Vagina (tissue), 2 donors: ENCODE measurements around the gene NFIX. TPM values are rescaled to one million over a fixed set of nuclear protein-coding genes. Genes with fewer than 3 reads are reported as not detected.

Experiments used
- DNase-seq, 2 donors: peaks; one replicate each; pipeline ENCODE4 v3.0.0-alpha.2; 2017; ENCODE audit errors: extremely low spot score in 2 of 2
- H3K27ac ChIP-seq: fragments of 200-600 bp; sonication (generic); one replicate; pipeline ENCODE4 v1.5.1; 2019
- H3K27me3 ChIP-seq: fragments of 200-600 bp; sonication (generic); one replicate; pipeline ENCODE4 v1.5.1; 2019
- H3K36me3 ChIP-seq, 2 donors: fragments of 200-600 bp; sonication (generic); one replicate each; pipeline ENCODE4 v1.5.1; 2017 to 2019
- H3K4me1 ChIP-seq: fragments of 200-600 bp; sonication (generic); one replicate; pipeline ENCODE4 v1.5.1; 2019
- H3K4me3 ChIP-seq, 2 donors: fragments of 200-600 bp; sonication (generic); 1 replicate in 1 of 2; 2 replicates in 1 of 2; pipeline ENCODE4 v1.5.1; 2016 to 2019
- H3K9me3 ChIP-seq: fragments of 200-600 bp; sonication (generic); one replicate; pipeline ENCODE4 v1.5.1; 2019
- CTCF ChIP-seq, 3 experiments: fragments of 450-650 bp in 2 of 3; fragments of 200-600 bp in 1 of 3; sonication (generic) in 1 of 3; IDR thresholded peaks; one replicate each; pipeline ENCODE4 v1.5.1; 2017 to 2019; ENCODE audit warnings: antibody characterized with exemption in 3 of 3, mild to moderate bottlenecking in 2 of 3, moderate library complexity in 2 of 3
- POLR2A ChIP-seq, 2 donors: fragments of 450-650 bp; IDR thresholded peaks; one replicate each; pipeline ENCODE4 v1.6.1; 2017; ENCODE audit warnings: antibody characterized with exemption in 2 of 2, mild to moderate bottlenecking in 2 of 2, moderate library complexity in 2 of 2
- POLR2AphosphoS5 ChIP-seq, 2 donors: sonication (generic); formaldehyde crosslinking; IDR thresholded peaks; one replicate each; pipeline ENCODE4 v1.9.0; 2017; ENCODE audit warnings: antibody characterized with exemption in 2 of 2, mild to moderate bottlenecking in 2 of 2, low read depth in 1 of 2; ENCODE audit not compliant: insufficient read depth in 1 of 2
- intact Hi-C: fragments of 100-400 bp; cut with DNase I; formaldehyde crosslinking; loops from one replicate; pipeline ENCODE4 v1.15.1; 2023
- total RNA-seq: library from RNA; depleted of rRNA; stranded (reverse); fragments of >200 nt; gene quantifications from one replicate; pipeline ENCODE4 v1.2.3, GENCODE V29; 2016

The NFIX gene
- total RNA-seq, 1 donor from 2014 or later: 81.8 TPM

GRCh38 chr19:13093407-13094105 lies 98.3 kb downstream of the NFIX start:
- TF ChIP-seq POLR2AphosphoS5 (IDR thresholded peaks at IDR 0.05; ENCODE audit: insufficient read depth in 1 of 2, low read depth in 1 of 2) (peak; percentile 33 to 43), CTCF (IDR thresholded peaks at IDR 0.05) (peak; percentile 90 to 97 (median 96)), POLR2A (IDR thresholded peaks at IDR 0.05) (no peak)
- Histone ChIP-seq H3K27ac (peak overlapping the region; percentile 90), H3K36me3 (no peaks in the 10 kb centered on the region), H3K9me3 (no peaks in the 10 kb centered on the region), H3K4me1 (peaks cover 87% of the 10 kb centered on the region), H3K4me3 (no peak overlapping the region), H3K27me3 (no peaks in the 10 kb centered on the region)
- no peak for DNase-seq
- intact Hi-C loops: loop anchor here (5.0 kb wide), 1 partner anchor 111 kb away; no protein-coding TSS in a partner anchor

- intact Hi-C loops: loop anchor here (5.0 kb wide), 1 partner anchor 112 kb away; no protein-coding TSS in a partner anchor
- Histone ChIP-seq H3K4me1 (peaks cover 90% of the 10 kb centered on the region), H3K9me3 (no peaks in the 10 kb centered on the region), H3K27ac (peak overlapping the region; percentile 90), H3K27me3 (no peaks in the 10 kb centered on the region), H3K36me3 (no peaks in the 10 kb centered on the region), H3K4me3 (no peak overlapping the region)
- no peak for TF ChIP-seq POLR2A (IDR thresholded peaks at IDR 0.05)
- no peak for TF ChIP-seq POLR2AphosphoS5 (IDR thresholded peaks at IDR 0.05; ENCODE audit: insufficient read depth in 1 of 2, low read depth in 1 of 2)
- peak in 1 of 3 experiments; percentile 10 for TF ChIP-seq CTCF (IDR thresholded peaks at IDR 0.05)
- no peak for DNase-seq
These were observed 98.8 kb downstream of the NFIX start for GRCh38 chr19:13094106-13094504.

GRCh38 chr19:13094771-13095392 lies 99.6 kb downstream of the NFIX start:
- Histone ChIP-seq H3K9me3 (no peaks in the 10 kb centered on the region), H3K4me1 (peaks cover 87% of the 10 kb centered on the region), H3K4me3 (no peak overlapping the region), H3K36me3 (no peaks in the 10 kb centered on the region), H3K27me3 (no peaks in the 10 kb centered on the region), H3K27ac (peak overlapping the region; percentile 90)
- TF ChIP-seq POLR2AphosphoS5 (IDR thresholded peaks at IDR 0.05; ENCODE audit: insufficient read depth in 1 of 2, low read depth in 1 of 2) (peak in 1 of 2 donors; percentile 43), CTCF (IDR thresholded peaks at IDR 0.05) (no peak), POLR2A (IDR thresholded peaks at IDR 0.05) (no peak)
- intact Hi-C loops: loop anchor here (5.0 kb wide), 1 partner anchor 113 kb away; no protein-coding TSS in a partner anchor
- DNase-seq: no peak

- TF ChIP-seq CTCF (IDR thresholded peaks at IDR 0.05) (no peak), POLR2AphosphoS5 (IDR thresholded peaks at IDR 0.05; ENCODE audit: insufficient read depth in 1 of 2, low read depth in 1 of 2) (peak in 1 of 2 donors; percentile 6), POLR2A (IDR thresholded peaks at IDR 0.05) (no peak)
- no peaks in the 10 kb centered on the region for H3K36me3 ChIP-seq
- no peaks in the 10 kb centered on the region for H3K27me3 ChIP-seq
- peak overlapping the region; percentile 6 to 21 for H3K4me3 ChIP-seq
- peak overlapping the region; percentile 90 for H3K27ac ChIP-seq
- no peak for DNase-seq
- H3K9me3 ChIP-seq: no peaks in the 10 kb centered on the region
- peaks cover 82% of the 10 kb centered on the region for H3K4me1 ChIP-seq
- intact Hi-C loops: no loop called here
These were observed 100.1 kb downstream of the NFIX start for GRCh38 chr19:13095393-13095784.
